Upper lobe of right lung (tissue), 1 donor: ENCODE data around the gene EGR2. TPM values are rescaled to one million over a fixed set of nuclear protein-coding genes. Genes with fewer than 3 reads are reported as not detected.

Experiments used
- ATAC-seq: fragments of 200-7000 bp; cut with Tn5 transposase; one replicate; pipeline ENCODE4 v1.9.1; 2020; ENCODE audit warnings: mild to moderate bottlenecking, moderate library complexity
- DNase-seq: peaks from one replicate; pipeline ENCODE4 v3.0.0-alpha.2; 2020
- H3K27ac ChIP-seq: fragments of 200-600 bp; one replicate; pipeline ENCODE4 v1.8.0; 2022
- H3K27me3 ChIP-seq: fragments of 200-600 bp; one replicate; pipeline ENCODE4 v1.8.0; 2022; ENCODE audit warnings: mild to moderate bottlenecking
- H3K36me3 ChIP-seq: fragments of 200-600 bp; one replicate; pipeline ENCODE4 v1.8.0; 2022
- H3K4me1 ChIP-seq: fragments of 200-600 bp; one replicate; pipeline ENCODE4 v1.8.0; 2022
- H3K4me3 ChIP-seq: fragments of 200-600 bp; one replicate; pipeline ENCODE4 v1.8.0; 2022; ENCODE audit warnings: mild to moderate bottlenecking
- H3K9me3 ChIP-seq: fragments of 200-600 bp; one replicate; pipeline ENCODE4 v1.8.0; 2022
- intact Hi-C: fragments of 100-400 bp; cut with DNase I; formaldehyde crosslinking; loops from one replicate; pipeline ENCODE4 v1.11.0; 2022
- total RNA-seq: library from RNA; stranded (reverse); fragmentation: NEBNext Ultra II Directional; extraction: Animal tissue kit (Norgen Biotek cat#: 25700); gene quantifications from one replicate; pipeline ENCODE4 v1.2.1, GENCODE V29; 2021
- TF ChIP-seq, protein P1 (sequence below): fragments of 200-600 bp; IDR thresholded peaks from one replicate; pipeline ENCODE4 v1.8.0; 2022; ENCODE audit warnings: antibody characterized with exemption
- donor health status: DM: no; HTN: yes; CAD: no; lungs with severe emphysema.

Gene EGR2
- total RNA-seq, 1 donor from 2014 or later, result 41.4 TPM

DNA sequence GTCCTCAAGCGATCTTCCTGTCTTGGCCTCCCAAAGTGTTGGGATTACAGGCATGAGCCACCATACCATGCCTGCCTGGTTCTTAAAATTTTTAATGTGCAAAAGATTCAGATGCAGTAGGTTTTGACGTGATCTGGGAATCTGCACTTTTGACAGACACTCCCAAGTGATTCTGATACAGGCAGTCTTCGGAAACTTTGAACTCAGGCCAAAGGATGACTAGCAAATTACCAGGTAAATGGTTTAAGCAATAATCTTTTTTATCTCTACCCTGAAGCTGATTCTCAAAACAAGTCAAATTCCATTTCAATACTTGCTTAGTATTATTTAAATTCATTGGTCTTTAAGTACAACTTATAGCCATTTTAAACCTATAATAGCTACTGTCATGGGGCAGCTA, 14.3 kb downstream of the EGR2 start:
- Histone ChIP-seq H3K27ac (no peak overlapping the region), H3K9me3 (no peaks in the 10 kb centered on the region), H3K27me3 (no peaks in the 10 kb centered on the region), H3K4me1 (peaks cover 19% of the 10 kb centered on the region), H3K4me3 (no peak overlapping the region), H3K36me3 (no peaks in the 10 kb centered on the region)
- TF ChIP-seq, protein P1, sequence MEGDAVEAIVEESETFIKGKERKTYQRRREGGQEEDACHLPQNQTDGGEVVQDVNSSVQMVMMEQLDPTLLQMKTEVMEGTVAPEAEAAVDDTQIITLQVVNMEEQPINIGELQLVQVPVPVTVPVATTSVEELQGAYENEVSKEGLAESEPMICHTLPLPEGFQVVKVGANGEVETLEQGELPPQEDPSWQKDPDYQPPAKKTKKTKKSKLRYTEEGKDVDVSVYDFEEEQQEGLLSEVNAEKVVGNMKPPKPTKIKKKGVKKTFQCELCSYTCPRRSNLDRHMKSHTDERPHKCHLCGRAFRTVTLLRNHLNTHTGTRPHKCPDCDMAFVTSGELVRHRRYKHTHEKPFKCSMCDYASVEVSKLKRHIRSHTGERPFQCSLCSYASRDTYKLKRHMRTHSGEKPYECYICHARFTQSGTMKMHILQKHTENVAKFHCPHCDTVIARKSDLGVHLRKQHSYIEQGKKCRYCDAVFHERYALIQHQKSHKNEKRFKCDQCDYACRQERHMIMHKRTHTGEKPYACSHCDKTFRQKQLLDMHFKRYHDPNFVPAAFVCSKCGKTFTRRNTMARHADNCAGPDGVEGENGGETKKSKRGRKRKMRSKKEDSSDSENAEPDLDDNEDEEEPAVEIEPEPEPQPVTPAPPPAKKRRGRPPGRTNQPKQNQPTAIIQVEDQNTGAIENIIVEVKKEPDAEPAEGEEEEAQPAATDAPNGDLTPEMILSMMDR, result no peak
- no peak for ATAC-seq
- intact Hi-C loops, result no loop called here
- DNase-seq, result no peak

DNA sequence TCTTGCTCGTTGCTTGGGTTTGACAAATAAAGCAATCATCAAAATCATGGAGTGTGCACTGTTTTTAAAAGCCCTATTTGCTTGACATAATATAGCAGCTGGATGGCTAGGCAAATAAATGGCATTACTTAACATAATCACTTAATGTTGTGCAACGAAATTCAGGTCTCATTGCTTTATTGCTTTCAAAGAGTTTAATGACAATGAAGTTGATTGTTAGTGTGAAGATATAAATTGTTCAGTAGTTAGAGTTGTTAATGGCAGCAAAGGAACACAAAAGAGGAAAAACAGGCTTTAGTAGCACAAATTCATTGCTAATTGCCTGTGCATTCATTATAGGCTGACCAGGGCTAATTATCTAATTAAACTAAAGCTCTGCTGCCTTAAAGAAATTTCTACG, 19.3 kb downstream of the EGR2 start:
- intact Hi-C loops, result no loop called here
- Histone ChIP-seq H3K36me3 (no peaks in the 10 kb centered on the region), H3K27me3 (no peaks in the 10 kb centered on the region), H3K9me3 (no peaks in the 10 kb centered on the region), H3K27ac (no peak overlapping the region), H3K4me1 (no peaks in the 10 kb centered on the region), H3K4me3 (no peak overlapping the region)
- TF ChIP-seq, protein P1, result no peak
- DNase-seq (no peak), ATAC-seq (no peak)

DNA sequence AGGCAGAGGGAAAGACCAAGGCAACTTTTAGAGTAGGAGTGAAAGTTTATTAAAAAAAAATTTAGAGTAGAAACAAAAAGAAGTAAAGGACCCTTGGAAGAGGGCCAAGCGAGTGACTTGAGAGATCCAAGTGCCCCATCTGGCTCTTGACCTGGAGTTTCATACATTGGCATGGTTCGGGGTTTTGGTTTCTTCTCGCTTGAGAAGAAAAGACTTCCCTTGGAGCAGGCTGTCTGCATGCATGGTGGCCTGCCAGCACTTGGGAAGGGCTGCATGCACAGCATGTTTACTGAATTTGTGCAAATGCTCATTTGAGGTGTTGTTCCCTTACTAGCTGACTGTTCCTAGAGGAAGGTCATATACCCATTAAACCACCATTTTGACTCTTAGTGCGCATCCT, 20.4 kb downstream of the EGR2 start:
- TF ChIP-seq, protein P1, result no peak
- intact Hi-C loops, result no loop called here
- no peak overlapping the region for H3K4me3 ChIP-seq
- no peak for DNase-seq
- H3K9me3 ChIP-seq, result no peaks in the 10 kb centered on the region
- no peaks in the 10 kb centered on the region for H3K4me1 ChIP-seq
- H3K27me3 ChIP-seq, result no peaks in the 10 kb centered on the region
- ATAC-seq, result no peak
- no peak overlapping the region for H3K27ac ChIP-seq
- H3K36me3 ChIP-seq, result no peaks in the 10 kb centered on the region

DNA sequence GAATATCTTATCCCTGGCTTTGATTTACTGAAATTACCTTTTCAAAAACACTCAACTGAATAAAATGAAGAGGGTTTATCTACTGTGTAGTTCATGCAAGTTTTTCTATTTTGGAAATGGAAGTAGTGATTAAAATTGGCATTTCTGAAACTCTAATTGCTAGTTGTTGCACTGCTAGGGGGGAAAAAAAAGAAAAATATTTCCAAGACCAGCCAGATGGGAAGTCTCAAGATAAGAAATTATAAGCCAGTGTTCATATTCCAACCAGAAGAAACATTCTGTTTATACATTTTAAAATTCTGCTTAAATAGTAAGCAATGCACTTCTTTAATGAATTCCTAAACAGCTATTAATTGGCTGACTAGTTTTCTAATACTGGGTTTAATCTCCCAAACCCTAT, 21.1 kb downstream of the EGR2 start:
- TF ChIP-seq, protein P1, result no peak
- Histone ChIP-seq H3K4me3 (no peak overlapping the region), H3K36me3 (no peaks in the 10 kb centered on the region), H3K4me1 (no peaks in the 10 kb centered on the region), H3K27me3 (no peaks in the 10 kb centered on the region), H3K9me3 (no peaks in the 10 kb centered on the region), H3K27ac (no peak overlapping the region)
- DNase-seq, result no peak
- intact Hi-C loops, result no loop called here
- no peak for ATAC-seq

DNA sequence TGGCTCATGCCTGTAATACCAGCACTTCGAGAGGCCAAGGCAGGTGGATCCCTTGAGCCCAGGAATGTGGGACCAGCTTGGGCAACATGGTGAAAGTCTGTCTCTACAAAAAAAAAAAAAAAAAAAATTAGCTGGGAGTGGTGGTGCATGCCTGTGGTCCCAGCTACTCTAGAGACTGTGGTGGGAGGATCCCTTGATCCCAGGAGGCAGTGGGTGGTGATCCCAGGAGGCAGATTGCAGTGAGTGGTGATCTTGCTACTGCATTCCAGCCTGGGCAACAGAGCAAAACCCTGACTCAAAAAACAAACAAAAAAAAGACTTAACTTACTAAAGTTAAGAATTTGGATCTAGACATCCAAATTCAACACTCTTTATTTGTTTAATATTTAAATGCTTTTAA, 21.9 kb downstream of the EGR2 start:
- intact Hi-C loops, result no loop called here
- Histone ChIP-seq H3K4me3 (no peak overlapping the region), H3K4me1 (no peaks in the 10 kb centered on the region), H3K9me3 (no peaks in the 10 kb centered on the region), H3K27me3 (no peaks in the 10 kb centered on the region), H3K27ac (no peak overlapping the region), H3K36me3 (no peaks in the 10 kb centered on the region)
- DNase-seq (no peak), ATAC-seq (no peak)
- TF ChIP-seq, protein P1, result no peak

DNA sequence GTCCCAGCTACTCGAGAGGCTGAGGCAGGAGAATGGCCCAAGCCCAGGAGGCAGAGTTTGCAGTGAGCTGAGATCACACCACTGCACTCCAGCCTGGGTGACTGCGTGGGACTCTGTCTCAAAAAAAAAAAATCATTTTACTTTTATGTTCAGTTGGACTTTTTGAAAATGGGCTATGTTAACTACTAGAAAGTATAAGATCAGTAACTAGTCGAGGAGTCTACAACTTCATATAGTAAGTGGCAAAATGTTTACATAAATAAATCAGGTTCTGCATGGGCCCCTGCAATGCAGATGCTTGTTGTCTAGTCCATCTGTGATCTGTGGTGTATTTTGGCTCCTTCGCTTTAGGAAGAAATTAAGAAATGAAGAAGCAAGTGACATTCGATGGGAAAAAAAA, 23.9 kb downstream of the EGR2 start:
- DNase-seq, result no peak
- no peaks in the 10 kb centered on the region for H3K9me3 ChIP-seq
- no peak overlapping the region for H3K27ac ChIP-seq
- no peak for ATAC-seq
- intact Hi-C loops, result no loop called here
- no peaks in the 10 kb centered on the region for H3K27me3 ChIP-seq
- TF ChIP-seq, protein P1, result no peak
- no peak overlapping the region for H3K4me3 ChIP-seq
- H3K4me1 ChIP-seq, result no peaks in the 10 kb centered on the region
- H3K36me3 ChIP-seq, result no peaks in the 10 kb centered on the region
